Measurements from ENCODE around the gene NECTIN4. TPM values are rescaled to one million over a fixed set of nuclear protein-coding genes. Genes with fewer than 3 reads are reported as not detected.
"Not testable (repeated sequence)": the region's sequence is repeated elsewhere in the genome, so short reads cannot be mapped to it uniquely, and the experiment has no call there.

The NECTIN4 gene
- total RNA-seq, 2 donors from 2014 or later, result 4.6 to 7.8 TPM

DNA sequence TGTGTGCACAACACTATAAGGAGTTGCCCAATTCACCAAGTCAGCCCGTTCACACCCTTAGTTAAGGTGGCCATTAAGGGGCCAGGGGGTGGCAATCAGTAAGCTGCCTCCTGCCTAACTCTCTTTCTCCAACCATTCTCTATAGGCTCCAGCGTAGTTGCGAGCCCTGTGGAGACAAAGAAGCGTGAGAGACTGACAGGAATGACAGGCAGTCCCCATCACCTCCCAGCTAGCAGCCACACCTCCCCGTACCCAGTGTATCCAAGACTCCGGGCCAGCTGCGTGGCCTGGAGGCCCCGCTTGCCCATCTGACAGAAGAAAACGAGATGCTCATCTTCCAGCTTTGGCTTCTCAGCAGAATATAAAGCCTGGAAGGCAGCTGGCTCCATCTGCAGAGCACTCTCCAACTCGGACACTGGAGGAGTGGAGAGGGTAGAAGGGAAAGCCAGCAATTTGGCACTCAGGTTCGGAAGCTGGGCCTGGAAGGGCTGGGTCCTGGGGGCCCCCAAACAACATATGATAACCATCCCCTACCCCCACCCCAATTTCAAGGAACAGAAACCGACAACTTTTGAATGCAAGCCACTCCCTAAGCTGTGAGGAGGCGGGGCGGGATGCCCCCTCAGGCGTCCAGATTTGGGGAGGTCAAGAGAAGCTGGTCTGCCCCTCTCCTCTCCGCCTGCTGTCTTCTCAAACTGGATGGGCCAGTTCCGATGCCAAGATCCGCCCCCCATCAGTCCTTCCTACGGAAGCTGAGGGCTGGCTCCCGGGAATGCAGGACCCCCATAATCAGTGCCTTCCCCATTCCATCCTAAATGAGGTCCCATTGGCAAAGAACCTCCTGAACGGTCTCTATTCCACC is 51.5 kb downstream of the NECTIN4 start:
- H3K9ac ChIP-seq (ENCODE audit: low read depth in 2 of 2, low read length in 2 of 2), result peak overlapping the region; percentile 75 to 84
- TF ChIP-seq CTCF (IDR thresholded peaks at IDR 0.05), result no peak
- peaks cover 16% of the 10 kb centered on the region for H3K4me1 ChIP-seq
- peak overlapping the region; percentile 62 for H3K4me3 ChIP-seq
- H3K27me3 ChIP-seq, result no peaks in the 10 kb centered on the region
- peak overlapping the region; percentile 86 for H3K27ac ChIP-seq
- no peaks in the 10 kb centered on the region for H3K9me3 ChIP-seq
- peak; percentile 66 for DNase-seq
- intact Hi-C loops (cut with DNase I), result no loop called here
- H3K36me3 ChIP-seq, result peaks cover 10% of the 10 kb centered on the region

- intact Hi-C loops (cut with DNase I), result no loop called here
- no peak overlapping the region for H3K9ac ChIP-seq (ENCODE audit: low read depth in 2 of 2, low read length in 2 of 2)
- DNase-seq, result no peak
- H3K36me3 ChIP-seq, result no peaks in the 10 kb centered on the region
- H3K4me3 ChIP-seq, result no peak overlapping the region
- no peak for TF ChIP-seq CTCF (IDR thresholded peaks at IDR 0.05)
- peaks cover 6% of the 10 kb centered on the region for H3K4me1 ChIP-seq
- no peak overlapping the region for H3K27ac ChIP-seq
- H3K9me3 ChIP-seq, result no peaks in the 10 kb centered on the region
- no peaks in the 10 kb centered on the region for H3K27me3 ChIP-seq
These were observed 55.6 kb downstream of the NECTIN4 start for GRCh38 chr1:161033751-161034150.

DNA sequence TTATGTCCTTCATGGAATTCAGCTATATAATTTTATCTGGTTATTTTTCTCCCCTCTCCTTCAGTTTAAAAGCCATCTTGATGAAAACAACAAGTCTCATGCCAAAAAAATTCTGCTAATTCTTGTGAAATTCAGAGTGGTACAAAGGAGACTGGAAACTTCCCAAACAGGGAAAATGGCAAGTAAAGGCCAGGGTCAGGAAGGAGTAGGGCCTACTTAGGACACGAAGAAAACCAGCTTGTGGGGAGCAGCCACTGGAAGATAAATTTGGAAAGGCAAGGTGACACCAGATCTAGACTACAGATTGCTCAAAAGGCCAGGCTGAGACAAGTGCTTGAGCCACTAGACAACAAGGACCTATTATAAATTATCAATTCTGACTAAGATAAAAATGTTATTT is 56.9 kb downstream of the NECTIN4 start:
- TF ChIP-seq CTCF (IDR thresholded peaks at IDR 0.05), result no peak
- H3K4me1 ChIP-seq, result peaks cover under 1% of the 10 kb centered on the region
- DNase-seq, result no peak
- H3K9me3 ChIP-seq, result no peaks in the 10 kb centered on the region
- no peak overlapping the region for H3K9ac ChIP-seq (ENCODE audit: low read depth in 2 of 2, low read length in 2 of 2)
- H3K27ac ChIP-seq, result no peak overlapping the region
- no peaks in the 10 kb centered on the region for H3K27me3 ChIP-seq
- H3K4me3 ChIP-seq, result no peak overlapping the region
- no peaks in the 10 kb centered on the region for H3K36me3 ChIP-seq
- intact Hi-C loops (cut with DNase I), result no loop called here

DNA sequence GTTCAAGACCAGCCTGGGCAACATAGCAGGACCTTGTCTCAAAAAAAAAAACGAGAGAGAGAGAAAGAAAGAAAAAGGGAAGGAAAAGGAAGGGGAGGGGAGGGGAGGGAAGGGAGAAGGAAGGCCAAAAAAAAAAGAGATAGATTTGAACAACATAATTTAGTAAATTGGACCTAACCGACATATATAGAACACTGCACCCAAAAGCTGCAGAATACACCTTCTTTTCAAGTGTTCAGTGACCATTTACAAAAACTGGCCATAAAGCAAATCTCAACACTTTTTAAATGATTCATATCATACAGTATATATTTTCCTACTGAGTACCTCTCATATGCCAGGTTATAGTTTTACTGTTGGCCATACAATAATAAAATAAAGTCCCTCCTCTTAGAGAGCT is 57.5 kb downstream of the NECTIN4 start:
- Histone ChIP-seq H3K9me3 (no peaks in the 10 kb centered on the region), H3K4me3 (no peak overlapping the region), H3K36me3 (no peaks in the 10 kb centered on the region), H3K27me3 (no peaks in the 10 kb centered on the region), H3K27ac (no peak overlapping the region), H3K4me1 (no peaks in the 10 kb centered on the region), H3K9ac (ENCODE audit: low read depth in 2 of 2, low read length in 2 of 2) (no peak overlapping the region)
- DNase-seq, result no peak
- intact Hi-C loops (cut with DNase I), result no loop called here
- no peak for TF ChIP-seq CTCF (IDR thresholded peaks at IDR 0.05)

GRCh38 chr1:161029466-161029865 is 59.9 kb downstream of the NECTIN4 start:
- H3K27me3 ChIP-seq; H3K9ac ChIP-seq (ENCODE audit: low read depth in 2 of 2, low read length in 2 of 2); H3K9me3 ChIP-seq; H3K27ac ChIP-seq; H3K4me3 ChIP-seq; H3K4me1 ChIP-seq; intact Hi-C loops (cut with DNase I); H3K36me3 ChIP-seq; DNase-seq: not testable (repeated sequence)

DNA sequence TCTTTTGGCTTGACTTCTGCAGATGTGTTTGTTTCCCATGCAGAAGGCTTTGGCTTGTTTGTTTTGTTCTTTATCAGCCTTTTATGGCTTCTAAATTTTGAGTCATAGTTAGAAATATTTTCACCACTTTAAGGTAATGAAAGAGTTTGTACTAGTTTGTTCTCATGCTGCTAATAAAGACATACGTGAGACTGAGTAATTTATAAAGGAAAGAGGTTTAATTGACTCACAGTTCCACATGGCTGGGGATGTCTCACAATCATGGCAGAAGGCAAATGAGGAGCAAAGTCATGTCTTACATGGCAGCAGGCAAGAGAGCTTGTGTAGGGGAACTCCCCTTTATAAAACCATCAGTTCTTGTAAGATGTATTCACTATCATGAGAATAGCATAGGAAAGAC is 62.4 kb downstream of the NECTIN4 start:
- H3K36me3 ChIP-seq; H3K27me3 ChIP-seq; H3K9me3 ChIP-seq; intact Hi-C loops (cut with DNase I); DNase-seq; H3K4me3 ChIP-seq; H3K27ac ChIP-seq; H3K4me1 ChIP-seq; H3K9ac ChIP-seq (ENCODE audit: low read depth in 2 of 2, low read length in 2 of 2): not testable (repeated sequence)

- H3K9me3 ChIP-seq; H3K9ac ChIP-seq (ENCODE audit: low read depth in 2 of 2, low read length in 2 of 2); DNase-seq; H3K36me3 ChIP-seq; H3K27me3 ChIP-seq; H3K4me3 ChIP-seq; H3K27ac ChIP-seq; intact Hi-C loops (cut with DNase I): not testable (repeated sequence)
- H3K4me1 ChIP-seq, result peaks cover 11% of the 10 kb centered on the region
These were observed 66.9 kb downstream of the NECTIN4 start for GRCh38 chr1:161022432-161022831.
